ENCODE measurements around the gene PRR16.

DNA sequence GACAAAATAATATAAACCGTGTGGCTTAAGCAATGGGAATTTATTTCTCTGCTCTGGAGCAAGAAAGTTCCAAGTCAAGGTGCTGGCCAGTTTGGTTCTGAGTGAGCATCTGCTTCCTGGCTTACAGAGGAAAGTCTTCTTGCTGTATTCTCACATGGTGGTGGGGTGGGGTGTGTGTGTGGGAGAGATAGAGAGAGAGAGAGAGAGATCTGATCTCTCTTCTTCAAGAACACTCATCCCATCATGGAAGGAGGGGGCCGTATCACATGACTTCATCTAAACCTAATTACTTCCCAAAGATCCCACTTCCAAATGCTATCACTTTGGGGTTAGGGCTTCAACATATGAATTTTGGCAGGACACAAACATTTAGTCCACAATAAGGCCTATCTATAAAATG, 91.2 kb downstream of the PRR16 start:
- TF ChIP-seq, protein P1, sequence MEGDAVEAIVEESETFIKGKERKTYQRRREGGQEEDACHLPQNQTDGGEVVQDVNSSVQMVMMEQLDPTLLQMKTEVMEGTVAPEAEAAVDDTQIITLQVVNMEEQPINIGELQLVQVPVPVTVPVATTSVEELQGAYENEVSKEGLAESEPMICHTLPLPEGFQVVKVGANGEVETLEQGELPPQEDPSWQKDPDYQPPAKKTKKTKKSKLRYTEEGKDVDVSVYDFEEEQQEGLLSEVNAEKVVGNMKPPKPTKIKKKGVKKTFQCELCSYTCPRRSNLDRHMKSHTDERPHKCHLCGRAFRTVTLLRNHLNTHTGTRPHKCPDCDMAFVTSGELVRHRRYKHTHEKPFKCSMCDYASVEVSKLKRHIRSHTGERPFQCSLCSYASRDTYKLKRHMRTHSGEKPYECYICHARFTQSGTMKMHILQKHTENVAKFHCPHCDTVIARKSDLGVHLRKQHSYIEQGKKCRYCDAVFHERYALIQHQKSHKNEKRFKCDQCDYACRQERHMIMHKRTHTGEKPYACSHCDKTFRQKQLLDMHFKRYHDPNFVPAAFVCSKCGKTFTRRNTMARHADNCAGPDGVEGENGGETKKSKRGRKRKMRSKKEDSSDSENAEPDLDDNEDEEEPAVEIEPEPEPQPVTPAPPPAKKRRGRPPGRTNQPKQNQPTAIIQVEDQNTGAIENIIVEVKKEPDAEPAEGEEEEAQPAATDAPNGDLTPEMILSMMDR (IDR thresholded peaks at IDR 0.05) = no peak
- TF ChIP-seq POLR2AphosphoS5 (IDR thresholded peaks at IDR 0.05) (no peak), EP300 (IDR thresholded peaks at IDR 0.05) (no peak), POLR2A (IDR thresholded peaks at IDR 0.05; ENCODE audit: low read depth) (no peak)

All from esophagus muscularis mucosa (tissue), 4 donors.